Midbrain (tissue), 1 donor: ENCODE results near the gene ASPRV1.
"Not testable (repeated sequence)": the region's sequence is repeated elsewhere in the genome, so short reads cannot be mapped to it uniquely, and the experiment has no call there.

Experiments
- DNase-seq: peaks from one replicate; lab custom pipeline; 2025; lab: John Stamatoyannopoulos, UW

The ASPRV1 gene

GRCh38 chr2:69961496-69961895, at the start of gene ASPRV1:
Gene ASPRV1 (minus strand): TSS chr2:69961631. CDS start chr2:69961436, 195 bp downstream.
- DNase-seq: peak; percentile 88

- no peak for DNase-seq
Observed at GRCh38 chr2:70010576-70011111, 49.2 kb upstream of the ASPRV1 start.

DNA sequence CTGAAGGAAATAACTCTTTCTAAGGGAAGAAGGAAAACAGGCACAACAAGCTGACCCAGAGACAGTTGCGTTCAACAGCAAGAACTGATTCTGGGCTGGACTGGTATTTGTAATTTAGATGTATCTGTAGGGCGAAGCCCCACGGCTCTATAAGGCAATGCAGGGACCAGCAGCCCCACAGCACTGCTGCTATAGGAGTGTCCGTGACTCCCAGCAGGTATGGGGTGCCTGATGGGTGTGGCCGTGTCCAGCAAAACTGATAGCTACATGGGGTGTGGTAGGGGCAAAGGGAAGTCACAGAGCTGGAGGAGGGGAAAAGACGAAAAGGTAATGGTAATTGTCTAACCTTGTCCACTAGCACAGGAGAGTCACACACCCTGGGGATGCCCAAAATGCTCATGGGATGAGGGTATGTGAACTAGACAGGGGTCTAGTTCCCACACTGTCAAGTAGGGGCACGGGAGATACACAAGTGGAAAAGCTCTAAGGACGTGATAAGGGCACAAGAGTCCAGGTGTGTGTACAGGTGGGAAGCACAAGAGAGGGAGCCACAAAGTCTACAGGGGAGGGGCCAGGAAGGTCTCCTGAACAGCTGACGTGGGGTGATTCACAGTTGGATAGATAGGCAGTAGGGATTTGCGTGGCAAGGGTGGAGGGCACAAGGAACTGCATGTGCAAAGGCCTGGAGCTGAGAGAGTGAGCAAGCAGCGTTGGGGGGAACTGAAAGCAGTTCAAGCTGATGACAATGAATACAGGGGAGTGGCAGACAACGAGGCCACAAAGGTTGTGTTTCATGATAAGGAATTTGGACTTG, 48.5 kb upstream of the ASPRV1 start:
- DNase-seq: no peak

DNA sequence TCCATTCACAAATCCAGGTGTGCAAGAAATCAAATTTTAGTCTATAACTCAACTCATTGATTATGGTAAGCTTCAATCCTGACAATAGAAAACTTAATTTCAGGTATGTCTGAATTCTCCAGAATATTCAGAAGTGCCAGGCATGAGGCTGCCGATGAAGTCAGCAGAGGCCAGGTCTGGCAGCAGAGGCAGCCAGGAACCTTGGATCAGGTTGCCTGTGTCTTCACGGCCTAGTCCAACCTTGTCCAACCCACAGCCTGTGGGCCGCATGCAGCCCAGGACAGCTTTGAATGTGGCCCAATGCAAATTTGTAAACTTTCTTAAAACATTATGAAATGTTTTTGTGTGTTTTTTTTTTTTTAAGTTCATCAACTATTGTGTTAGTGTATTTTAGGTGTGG, 46.9 kb upstream of the ASPRV1 start:
- DNase-seq: no peak

- DNase-seq: no peak
Observed at GRCh38 chr2:70007151-70007550, 45.7 kb upstream of the ASPRV1 start.

GRCh38 chr2:70006447-70006784, 45.0 kb upstream of the ASPRV1 start:
- DNase-seq: no peak

DNA sequence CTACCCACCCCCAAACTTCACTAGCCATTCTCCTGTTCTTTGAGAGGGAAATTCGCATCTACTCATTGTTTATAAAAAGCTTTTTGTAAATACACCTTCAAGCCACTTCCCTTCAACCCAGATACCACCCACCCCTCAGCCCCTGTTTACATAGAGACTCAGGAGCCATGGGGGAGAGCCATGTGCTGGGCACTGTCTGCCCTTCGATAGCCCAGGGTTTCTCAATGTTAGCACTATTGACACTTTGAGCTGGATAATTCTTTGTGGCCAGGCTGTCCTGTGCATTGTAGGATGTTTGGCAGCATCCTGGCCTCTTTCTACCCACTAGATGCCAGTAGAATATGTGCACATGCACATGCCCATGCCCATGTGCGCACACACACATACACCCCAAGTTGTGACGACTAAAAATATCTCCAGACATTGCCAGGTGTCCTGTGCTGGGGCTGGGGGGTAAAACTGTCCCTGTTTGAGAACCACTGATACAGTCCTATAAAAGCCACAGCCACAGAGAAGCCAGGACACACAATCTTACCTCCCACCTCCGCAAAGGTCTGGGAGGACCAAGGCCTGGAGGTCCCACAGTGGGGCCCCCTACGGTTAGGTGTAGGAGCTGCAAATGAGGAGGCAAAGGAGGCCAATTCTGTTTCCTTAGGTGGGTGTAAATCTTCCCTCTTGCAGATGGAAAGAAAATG, 44.5 kb upstream of the ASPRV1 start:
- no peak for DNase-seq

GRCh38 chr2:70005216-70005615, 43.8 kb upstream of the ASPRV1 start:
- DNase-seq: no peak

DNA sequence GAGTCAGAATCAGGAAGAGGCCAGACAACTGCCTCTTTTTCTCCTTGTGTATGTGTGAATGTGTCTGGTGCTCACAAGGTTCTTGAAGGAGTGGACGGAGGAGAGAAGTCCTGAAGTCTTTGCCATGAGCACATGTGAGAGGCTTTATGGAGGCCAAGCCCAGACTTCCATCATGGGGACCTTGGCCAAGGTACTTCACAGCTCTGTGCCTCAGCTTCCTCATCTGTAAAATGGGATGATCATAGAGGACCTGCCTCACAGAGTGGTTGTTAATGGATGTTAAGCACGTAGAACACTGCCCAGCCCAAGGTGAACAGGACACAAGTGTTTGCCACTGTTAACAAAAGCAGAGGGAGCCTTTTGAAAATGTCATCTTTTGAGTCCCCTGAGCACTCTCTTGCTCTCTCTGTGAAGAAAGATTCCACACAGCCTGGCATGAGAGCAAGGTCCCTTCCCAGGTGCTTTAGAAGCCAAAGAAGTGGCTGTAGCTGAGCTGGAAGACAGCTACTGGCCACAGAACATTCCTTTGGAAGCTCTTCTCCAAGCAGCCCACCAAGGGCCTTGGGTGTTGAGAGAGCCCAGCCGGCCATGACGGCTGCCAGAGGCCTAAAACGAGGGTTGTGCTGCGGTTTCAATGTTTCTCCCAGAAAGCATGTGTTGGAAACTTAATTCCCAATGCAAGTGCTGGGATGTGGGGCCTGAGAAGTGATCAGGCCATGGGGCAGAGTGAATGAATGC, 41.8 kb upstream of the ASPRV1 start:
- no peak for DNase-seq

DNA sequence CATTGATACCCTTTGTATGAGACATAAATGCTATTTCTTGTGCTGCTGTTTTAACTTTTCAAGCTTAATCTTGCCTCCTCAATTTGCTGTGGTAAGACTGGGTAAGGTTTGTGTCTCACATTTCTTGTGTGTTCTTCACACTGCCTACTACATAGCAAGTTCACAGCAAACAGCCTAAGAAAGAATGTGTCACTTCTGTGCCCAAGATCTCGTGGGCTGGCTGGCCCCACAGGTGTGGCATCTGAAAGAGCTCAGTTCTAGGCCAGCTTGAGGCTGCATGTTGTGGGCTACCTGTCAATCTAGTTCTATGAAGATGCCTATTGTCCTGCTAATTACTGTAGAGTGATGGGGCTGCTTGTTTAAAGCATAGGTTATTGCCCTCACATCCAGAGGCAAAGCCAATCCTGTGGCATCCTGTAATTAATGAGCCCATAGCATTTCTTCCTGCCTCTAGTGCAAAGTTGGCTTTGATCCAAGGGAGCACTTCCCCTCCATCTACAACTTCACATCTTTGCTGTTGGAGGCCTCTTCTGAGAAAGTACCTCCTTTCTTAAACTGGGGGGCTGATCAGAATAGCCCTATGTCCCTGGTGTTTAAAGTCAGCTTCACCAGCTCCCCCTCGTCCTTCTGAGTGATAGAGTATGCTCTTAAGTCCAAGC, 40.9 kb upstream of the ASPRV1 start:
- no peak for DNase-seq

DNA sequence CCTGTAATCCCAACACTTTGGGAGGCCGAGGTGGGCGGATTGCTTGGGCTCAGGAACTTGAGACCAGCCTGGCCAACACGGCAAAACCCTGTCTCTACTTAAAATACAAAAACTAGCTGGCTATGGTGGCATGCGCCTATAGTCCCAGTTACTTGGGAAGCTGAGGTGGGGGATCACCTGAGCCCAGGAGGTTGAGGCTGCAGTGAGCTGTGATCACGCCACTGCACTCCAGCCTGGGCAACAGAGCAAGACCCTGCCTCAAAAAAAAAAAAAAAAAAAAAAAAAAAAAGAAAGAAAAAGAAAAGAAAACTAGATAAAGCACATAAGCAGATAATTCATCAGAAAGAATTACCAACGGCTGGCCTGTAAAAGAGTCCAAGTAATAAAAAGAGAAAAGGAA, 39.1 kb upstream of the ASPRV1 start:
- DNase-seq: not testable (repeated sequence)

- no peak for DNase-seq
Observed at GRCh38 chr2:69998761-69999160, 37.3 kb upstream of the ASPRV1 start.

- DNase-seq: no peak
Observed at GRCh38 chr2:69997015-69997830, 35.8 kb upstream of the ASPRV1 start.

- DNase-seq: no peak
Observed at GRCh38 chr2:69995511-69995910, 34.1 kb upstream of the ASPRV1 start.

DNA sequence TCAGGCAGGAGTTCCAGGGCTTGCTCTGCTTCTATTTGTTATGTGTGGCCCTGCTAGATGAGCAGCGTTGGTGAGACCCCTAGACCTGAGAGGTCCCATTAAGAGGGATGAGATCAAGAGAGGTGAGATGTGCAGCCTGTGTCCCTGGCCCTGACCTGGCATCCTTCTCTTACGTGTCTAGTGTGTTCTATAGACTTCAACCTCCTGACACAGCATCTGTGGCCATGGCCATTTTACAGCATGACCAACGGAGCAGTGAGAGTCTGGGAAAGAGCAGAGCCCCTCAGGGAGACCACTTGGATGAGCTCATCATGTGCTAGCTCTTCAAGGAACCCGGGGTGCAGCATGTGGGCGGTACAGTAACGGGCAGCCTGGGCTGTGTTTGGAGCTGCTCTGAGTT, 32.7 kb upstream of the ASPRV1 start:
- no peak for DNase-seq

DNA sequence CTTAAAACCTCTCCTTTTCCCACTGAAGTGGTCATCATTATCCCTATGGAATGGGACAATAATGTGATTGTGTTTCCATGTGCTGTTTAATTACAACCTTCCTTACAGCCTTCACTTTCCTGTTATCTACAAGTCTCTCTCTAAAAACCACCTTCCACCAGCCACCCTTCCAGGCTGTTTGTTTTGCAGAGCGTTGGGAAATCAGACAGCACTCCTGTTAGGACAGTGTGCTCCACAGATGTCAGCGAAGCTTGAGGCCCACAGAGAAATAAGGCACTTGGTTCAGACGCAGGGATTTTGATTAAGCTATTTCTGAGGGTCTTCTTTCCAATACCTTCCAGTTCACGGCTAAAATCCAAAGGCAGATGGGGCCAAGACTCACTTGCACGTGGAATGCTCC, 32.3 kb upstream of the ASPRV1 start:
- no peak for DNase-seq

DNA sequence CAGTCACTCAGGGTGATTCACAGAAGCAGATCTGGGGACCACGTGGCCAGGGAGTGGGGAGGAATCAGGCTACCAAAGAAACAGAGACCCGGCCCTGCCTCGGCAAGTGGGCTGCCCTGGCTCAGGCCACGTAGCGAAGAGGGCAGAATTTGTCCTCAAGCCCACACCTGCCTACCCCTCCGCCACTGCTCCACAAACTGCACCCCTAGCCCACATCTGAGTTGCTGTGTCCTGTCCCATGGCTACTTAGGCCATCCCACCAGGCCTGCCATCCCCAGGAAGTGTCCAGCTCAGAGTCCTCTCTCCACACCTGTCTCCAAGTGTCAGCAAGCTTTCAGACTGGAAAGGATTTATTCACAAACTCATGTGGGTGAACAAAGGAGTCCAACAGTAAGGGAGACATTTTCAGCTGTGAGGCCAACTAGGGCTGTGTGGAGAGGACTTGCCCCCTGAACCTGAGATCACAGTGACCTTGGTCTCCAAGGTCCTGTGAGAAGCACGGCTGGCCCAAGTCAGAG, 31.7 kb upstream of the ASPRV1 start:
- DNase-seq: no peak

- no peak for DNase-seq
Observed at GRCh38 chr2:69992310-69993047, 31.0 kb upstream of the ASPRV1 start.

GRCh38 chr2:69989441-69990105, 28.1 kb upstream of the ASPRV1 start:
- no peak for DNase-seq

GRCh38 chr2:69989009-69989408, 27.6 kb upstream of the ASPRV1 start:
- DNase-seq: no peak
